ENCODE results near the gene DIAPH3. TPM values are rescaled to one million over a fixed set of nuclear protein-coding genes. Genes with fewer than 3 reads are reported as not detected.

The DIAPH3 gene
- total RNA-seq, 6 experiments from 2014 or later = 18.4 to 38.5 (median 37.5) TPM

DNA sequence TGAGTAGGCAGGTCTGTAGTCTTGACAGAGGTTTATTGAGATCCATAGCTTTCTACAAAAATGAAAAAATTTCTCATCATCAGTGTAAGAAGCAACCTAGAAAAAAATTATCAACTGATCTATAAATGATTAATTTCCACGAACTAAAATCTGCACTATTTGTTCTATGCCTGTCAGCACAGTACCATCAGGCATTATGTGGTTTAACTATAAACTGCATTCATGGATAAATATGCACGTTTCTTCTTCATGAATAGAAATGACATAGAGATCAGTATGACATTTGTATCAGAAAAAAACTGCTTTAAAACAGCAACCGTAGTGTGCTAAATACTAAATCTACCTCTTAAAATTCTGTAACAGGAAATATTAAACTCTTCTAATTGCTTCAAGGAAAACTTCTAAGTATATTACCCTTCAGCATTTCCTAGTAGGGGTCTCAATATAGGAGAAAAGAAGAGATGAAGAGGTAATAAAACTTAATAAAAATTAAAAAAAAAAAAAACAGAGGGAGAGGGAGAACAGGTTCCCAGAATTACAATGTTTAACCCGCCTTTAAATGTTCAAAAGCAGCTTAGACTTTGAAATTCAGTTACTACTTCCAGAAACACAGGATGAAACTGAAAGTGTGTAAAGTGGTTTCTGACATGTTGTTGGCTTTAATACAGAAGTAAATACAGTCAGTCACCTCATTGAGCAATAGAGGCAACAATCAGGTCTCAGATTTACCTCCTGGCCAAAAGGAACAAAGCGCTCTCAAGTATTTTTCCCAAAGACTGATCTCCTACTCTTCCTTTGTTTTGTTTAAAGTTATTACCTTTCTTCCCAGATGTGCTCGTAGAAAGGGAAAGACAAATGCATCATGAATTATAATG, 144.4 kb downstream of the DIAPH3 start:
- Mint-ChIP-seq H3K4me1 (ENCODE audit: low read depth) (peaks cover 24% of the 10 kb centered on the region), H3K9me3 (no peaks in the 10 kb centered on the region), H3K36me3 (ENCODE audit: low read depth) (peaks cover 9% of the 10 kb centered on the region), H3K27ac (no peak overlapping the region; the same call in 1 of the 2 replicates), H3K27me3 (ENCODE audit: insufficient read depth) (no peaks in the 10 kb centered on the region), H3K4me3 (no peak overlapping the region; the same call in 1 of the 2 replicates)
- no peak for DNase-seq
- TF ChIP-seq, protein P1, sequence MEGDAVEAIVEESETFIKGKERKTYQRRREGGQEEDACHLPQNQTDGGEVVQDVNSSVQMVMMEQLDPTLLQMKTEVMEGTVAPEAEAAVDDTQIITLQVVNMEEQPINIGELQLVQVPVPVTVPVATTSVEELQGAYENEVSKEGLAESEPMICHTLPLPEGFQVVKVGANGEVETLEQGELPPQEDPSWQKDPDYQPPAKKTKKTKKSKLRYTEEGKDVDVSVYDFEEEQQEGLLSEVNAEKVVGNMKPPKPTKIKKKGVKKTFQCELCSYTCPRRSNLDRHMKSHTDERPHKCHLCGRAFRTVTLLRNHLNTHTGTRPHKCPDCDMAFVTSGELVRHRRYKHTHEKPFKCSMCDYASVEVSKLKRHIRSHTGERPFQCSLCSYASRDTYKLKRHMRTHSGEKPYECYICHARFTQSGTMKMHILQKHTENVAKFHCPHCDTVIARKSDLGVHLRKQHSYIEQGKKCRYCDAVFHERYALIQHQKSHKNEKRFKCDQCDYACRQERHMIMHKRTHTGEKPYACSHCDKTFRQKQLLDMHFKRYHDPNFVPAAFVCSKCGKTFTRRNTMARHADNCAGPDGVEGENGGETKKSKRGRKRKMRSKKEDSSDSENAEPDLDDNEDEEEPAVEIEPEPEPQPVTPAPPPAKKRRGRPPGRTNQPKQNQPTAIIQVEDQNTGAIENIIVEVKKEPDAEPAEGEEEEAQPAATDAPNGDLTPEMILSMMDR (IDR thresholded peaks at IDR 0.05) = no peak

DNA sequence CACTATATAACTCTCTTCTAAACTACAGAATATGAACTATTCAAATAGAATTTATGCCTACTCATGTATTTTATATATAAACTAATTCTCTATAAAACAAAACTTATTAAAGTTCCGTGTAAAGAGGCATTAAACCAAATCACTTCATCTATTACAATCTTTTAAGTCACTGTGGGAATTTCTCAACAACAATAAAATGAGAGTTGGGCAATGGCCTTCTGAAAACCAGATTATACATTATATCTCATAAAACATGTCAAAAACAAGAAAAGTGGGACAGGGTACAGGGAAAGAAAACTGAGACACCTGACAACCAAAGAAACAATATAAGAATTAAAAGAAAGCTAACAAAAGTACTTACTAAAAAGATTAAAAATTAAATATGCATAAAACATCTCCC, 145.2 kb downstream of the DIAPH3 start:
- Mint-ChIP-seq H3K36me3 (ENCODE audit: low read depth) (peaks cover 4% of the 10 kb centered on the region; the same call in 1 of the 2 replicates), H3K27me3 (ENCODE audit: insufficient read depth) (no peaks in the 10 kb centered on the region), H3K27ac (no peak overlapping the region), H3K9me3 (no peaks in the 10 kb centered on the region), H3K4me3 (no peak overlapping the region), H3K4me1 (ENCODE audit: low read depth) (peaks cover 22% of the 10 kb centered on the region)
- TF ChIP-seq, protein P1 (IDR thresholded peaks at IDR 0.05) = no peak
- DNase-seq = no peak

DNA sequence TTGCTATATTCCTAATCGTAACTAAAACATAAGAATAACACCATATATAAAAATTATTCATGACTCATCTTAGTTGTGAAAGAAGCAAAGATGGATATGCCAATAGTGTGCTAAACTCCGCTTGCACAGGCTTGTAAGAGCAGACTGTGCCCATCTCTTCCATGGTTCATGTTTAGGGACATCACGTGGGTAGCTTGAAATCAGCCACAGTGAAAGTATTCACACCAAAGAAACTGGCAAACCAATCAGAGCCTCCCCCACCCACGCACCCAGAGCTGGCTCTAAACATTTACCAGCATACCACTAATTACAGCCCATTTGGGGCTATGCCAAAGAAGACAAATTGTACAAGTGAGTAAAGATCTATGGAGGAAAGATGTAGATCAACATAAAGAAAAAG, 147.5 kb downstream of the DIAPH3 start:
- Mint-ChIP-seq H3K9me3 (no peaks in the 10 kb centered on the region), H3K36me3 (ENCODE audit: low read depth) (peaks cover 4% of the 10 kb centered on the region; the same call in 1 of the 2 replicates), H3K4me3 (no peak overlapping the region), H3K4me1 (ENCODE audit: low read depth) (peaks cover 31% of the 10 kb centered on the region), H3K27ac (no peak overlapping the region), H3K27me3 (ENCODE audit: insufficient read depth) (no peaks in the 10 kb centered on the region)
- TF ChIP-seq, protein P1 (IDR thresholded peaks at IDR 0.05) = no peak
- DNase-seq = no peak

DNA sequence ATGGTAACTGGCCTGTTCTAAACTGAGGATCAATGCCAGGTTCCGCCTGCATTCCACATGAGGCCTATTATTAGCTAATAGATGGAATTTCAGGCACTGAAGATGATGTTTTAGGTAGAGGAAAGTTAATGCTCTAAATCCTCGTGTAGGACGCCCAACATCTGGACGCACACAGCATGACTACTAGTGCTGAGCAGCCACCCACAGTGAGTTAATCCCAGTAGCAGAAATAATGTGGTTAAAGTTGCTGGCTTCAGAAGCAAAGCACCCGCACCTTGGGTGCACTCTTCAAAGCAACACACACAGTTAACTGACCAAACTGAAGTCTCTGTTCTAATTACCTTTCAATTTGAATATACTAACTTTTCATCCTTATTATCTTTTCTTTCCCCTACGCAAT, 150.6 kb downstream of the DIAPH3 start:
- Mint-ChIP-seq H3K4me3 (no peak overlapping the region), H3K4me1 (ENCODE audit: low read depth) (peaks cover 15% of the 10 kb centered on the region; the same call in 1 of the 2 replicates), H3K27ac (no peak overlapping the region), H3K36me3 (ENCODE audit: low read depth) (no peaks in the 10 kb centered on the region), H3K27me3 (ENCODE audit: insufficient read depth) (no peaks in the 10 kb centered on the region), H3K9me3 (no peaks in the 10 kb centered on the region)
- TF ChIP-seq, protein P1 (IDR thresholded peaks at IDR 0.05) = no peak
- DNase-seq = no peak

DNA sequence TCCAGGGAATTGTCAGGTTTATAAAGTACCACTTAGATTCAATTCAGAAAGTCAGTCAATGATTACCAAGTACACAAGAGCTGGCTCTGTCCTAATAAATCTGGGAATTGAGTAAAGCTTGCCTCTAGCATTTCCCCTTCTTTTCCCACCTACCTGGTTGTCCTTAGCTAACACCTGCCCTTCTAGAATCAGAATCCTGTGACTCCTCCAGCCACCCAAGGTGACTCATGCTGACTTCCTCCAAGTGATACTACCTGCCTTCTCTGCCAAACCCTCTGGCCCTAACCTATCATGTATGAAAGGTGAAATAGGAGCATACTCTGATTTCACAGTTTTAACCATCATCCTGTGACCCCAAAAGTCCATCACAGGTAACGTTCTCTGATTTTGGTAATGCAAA, 151.2 kb downstream of the DIAPH3 start:
- Mint-ChIP-seq H3K4me3 (no peak overlapping the region), H3K9me3 (no peaks in the 10 kb centered on the region), H3K27ac (no peak overlapping the region), H3K36me3 (ENCODE audit: low read depth) (no peaks in the 10 kb centered on the region), H3K27me3 (ENCODE audit: insufficient read depth) (no peaks in the 10 kb centered on the region), H3K4me1 (ENCODE audit: low read depth) (peaks cover 15% of the 10 kb centered on the region; the same call in 1 of the 2 replicates)
- TF ChIP-seq, protein P1 (IDR thresholded peaks at IDR 0.05) = no peak
- no peak for DNase-seq

Data from HFFc6 (cell line).